NT2/D1 (cell line): ENCODE measurements around the gene GRK5.
"Not testable (repeated sequence)": the region's sequence is repeated elsewhere in the genome, so short reads cannot be mapped to it uniquely, and the experiment has no call there.

Source experiments
- YY1 ChIP-seq: IDR thresholded peaks from 2 replicates; pipeline ENCODE4 v1.6.1; 2011; ENCODE audit not compliant: insufficient read length, insufficient read depth
- ZNF274 ChIP-seq: IDR thresholded peaks from 2 replicates; pipeline ENCODE4 v1.6.1; 2011; ENCODE audit warnings: mild to moderate bottlenecking, low read depth, low read length

DNA sequence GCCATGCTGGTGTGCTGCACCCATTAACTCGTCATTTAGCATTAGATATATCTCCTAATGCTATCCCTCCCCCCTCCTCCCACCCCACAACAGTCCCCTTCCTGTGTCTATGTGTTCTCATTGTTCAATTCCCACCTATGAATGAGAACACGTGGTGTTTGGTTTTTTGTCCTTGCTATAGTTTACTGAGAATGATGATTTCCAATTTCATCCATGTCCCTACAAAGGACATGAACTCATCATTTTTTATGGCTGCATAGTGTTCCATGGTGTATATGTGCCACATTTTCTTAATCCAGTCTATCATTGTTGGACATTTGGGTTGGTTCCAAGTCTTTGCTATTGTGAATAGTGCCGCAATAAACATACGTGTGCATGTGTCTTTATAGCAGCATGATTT lies 68.8 kb downstream of the GRK5 start:
- TF ChIP-seq ZNF274, YY1: not testable (repeated sequence)
